Measurements from ENCODE around the gene APLN. TPM values are rescaled to one million over a fixed set of nuclear protein-coding genes. Genes with fewer than 3 reads are reported as not detected.

Gene APLN
- total and polyA plus RNA-seq, 2 of the 13 experiments (the other 11 are each of a cell fraction or from before 2014, with no cell fraction given) = 0.02 to 0.17 TPM

GRCh38 chrX:129663171-129663570 is 8.4 kb upstream of the APLN start:
- in situ Hi-C loops (cut with HindIII; ENCODE audit: extremely low pct_ligation_motif_present, low pct_unique_long_range_greater_than_20kb) (no loop called here), intact Hi-C loops (cut with micrococcal nuclease; ENCODE audit: unreplicated experiment) (no loop called here)
- no peak for DNase-seq (ENCODE audit: low spot score)
- H3K27ac ChIP-seq (ENCODE audit: extremely low read length, insufficient read depth, low read length) = no peak overlapping the region
- BruUV-seq (replicated peaks) = no TSS peak
- H3K4me3 ChIP-seq (replicated peaks in 1 of 3; ENCODE audit: insufficient read depth in 1 of 3, low read depth in 2 of 3, low read length in 3 of 3) = no peak overlapping the region
- ATAC-seq = no peak
- H3K27me3 ChIP-seq (ENCODE audit: control insufficient read depth in 1 of 2, insufficient read depth in 2 of 2, low read length in 2 of 2) = no peaks in the 10 kb centered on the region; a peak in 1 of 5 replicates
- H4K20me1 ChIP-seq (ENCODE audit: insufficient read depth, low read length) = no peaks in the 10 kb centered on the region
- no peaks in the 10 kb centered on the region for H3K4me1 ChIP-seq (ENCODE audit: insufficient read depth, low read length)
- ChIA-PET CTCF (ENCODE audit: low intra/inter-chr PET ratio, low total read pairs) (no interaction called here), POLR2A (no interaction called here)
- H2AFZ ChIP-seq (ENCODE audit: low read length) = no peak overlapping the region
- no peak for FAIRE-seq
- no peaks in the 10 kb centered on the region for H3K79me2 ChIP-seq (ENCODE audit: insufficient read depth, low read length)
- H3K4me2 ChIP-seq (ENCODE audit: low read depth, low read length) = no peak overlapping the region
- H3K9ac ChIP-seq (ENCODE audit: insufficient read depth, low read depth, low read length) = no peak overlapping the region
- 30% methylated on average over 3 of the region's 3 CpGs for WGBS (ENCODE audit: low lambda C conversion rate)
- H3K36me3 ChIP-seq (replicated peaks in 1 of 2; ENCODE audit: control insufficient read depth in 1 of 2, insufficient read depth in 2 of 2, low read length in 2 of 2) = no peaks in the 10 kb centered on the region
- no peaks in the 10 kb centered on the region for H3K9me3 ChIP-seq (ENCODE audit: low read length)
- no peak for TF ChIP-seq ASH2L (IDR thresholded peaks at IDR 0.05; ENCODE audit: insufficient read length, low read depth, low read length)
- TF ChIP-seq REST (IDR thresholded peaks at IDR 0.05; ENCODE audit: borderline replicate concordance in 1 of 2, low read depth in 1 of 2, low read length in 2 of 2) = no peak
- no peak for TF ChIP-seq HMG20A (CRISPR knock-in tag; IDR thresholded peaks at IDR 0.05; ENCODE audit: borderline replicate concordance)
- TF ChIP-seq XBP1 (CRISPR knock-in tag; IDR thresholded peaks at IDR 0.05) = no peak
- TF ChIP-seq SSRP1 (CRISPR knock-in tag; IDR thresholded peaks at IDR 0.05) = no peak
- TF ChIP-seq CERS6 (CRISPR knock-in tag; IDR thresholded peaks at IDR 0.05) = no peak
- TF ChIP-seq ZNF576 (CRISPR knock-in tag; IDR thresholded peaks at IDR 0.05) = no peak
- TF ChIP-seq CBX2 (IDR thresholded peaks at IDR 0.05; ENCODE audit: low read depth, low read length) = no peak
- TF ChIP-seq CBX2 (CRISPR knock-in tag; IDR thresholded peaks at IDR 0.05; ENCODE audit: low read depth) = no peak
- no peak for TF ChIP-seq HNF1A (IDR thresholded peaks at IDR 0.05; ENCODE audit: low read depth)
- TF ChIP-seq HNF1A (CRISPR knock-in tag; IDR thresholded peaks at IDR 0.05; ENCODE audit: borderline replicate concordance) = no peak
- no peak for TF ChIP-seq ZNF691 (CRISPR knock-in tag; IDR thresholded peaks at IDR 0.05; ENCODE audit: borderline replicate concordance, low read depth)
- TF ChIP-seq NFYC (CRISPR knock-in tag; IDR thresholded peaks at IDR 0.05) = no peak
- TF ChIP-seq ZNF552 (CRISPR knock-in tag; IDR thresholded peaks at IDR 0.05; ENCODE audit: borderline replicate concordance) = no peak
- no peak for TF ChIP-seq NFE2 (CRISPR knock-in tag; IDR thresholded peaks at IDR 0.05)
